Measurements from ENCODE around the gene SMURF1.

DNA sequence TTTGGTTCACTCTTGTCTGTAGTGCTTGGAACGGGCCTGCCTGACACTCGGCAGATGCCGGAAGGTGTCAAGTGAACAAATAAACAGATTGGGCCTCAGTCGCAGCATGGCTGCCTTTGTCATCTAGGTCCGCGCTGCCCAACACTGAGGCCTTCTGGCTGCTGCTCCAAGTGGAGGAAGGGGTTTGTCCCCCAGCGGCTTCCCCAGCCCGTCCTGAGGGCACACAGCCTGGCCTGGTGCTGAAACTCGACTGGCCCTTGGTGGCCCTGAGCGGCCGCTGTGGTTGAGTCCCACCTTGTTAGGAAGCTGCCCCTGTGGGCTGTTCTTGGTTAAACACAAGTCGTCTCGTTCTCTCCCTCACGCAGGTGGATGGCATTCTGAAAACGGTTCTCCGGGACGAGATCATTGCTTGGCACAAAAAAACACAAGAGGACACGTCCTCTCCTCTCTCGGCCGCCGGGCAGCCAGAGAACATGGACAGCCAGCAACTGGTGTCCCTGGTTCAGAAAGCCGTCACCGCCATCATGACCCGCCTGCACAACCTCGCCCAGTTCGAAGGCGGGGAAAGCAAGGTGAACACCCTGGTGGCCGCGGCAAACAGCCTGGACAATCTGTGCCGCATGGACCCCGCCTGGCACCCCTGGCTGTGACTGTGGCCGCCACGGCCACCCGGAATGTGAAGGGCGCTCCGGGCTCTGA, 132.1 kb downstream of the SMURF1 start:
- TF ChIP-seq POLR2A (IDR thresholded peaks at IDR 0.05) (no peak), CTCF (IDR thresholded peaks at IDR 0.05) (no peak), POLR2AphosphoS5 (IDR thresholded peaks at IDR 0.05) (no peak), EP300 (IDR thresholded peaks at IDR 0.05) (no peak)

Measured in sigmoid colon (tissue), 4 donors.